Activated naive CD4-positive, alpha-beta T cell treated with anti-CD3 and anti-CD28 coated beads, Interleukin-2, amount 50 U/mL, for 16 hours (primary cell): Measurements from ENCODE around the gene EN2.

Experiments
- DNase-seq: peaks from one replicate; pipeline ENCODE4 v3.0.0-alpha.2; 2020

The EN2 gene

GRCh38 chr7:155465761-155466141 lies 7.8 kb downstream of the EN2 start:
- DNase-seq = no peak

- no peak for DNase-seq
Measured at GRCh38 chr7:155466142-155466813, 8.3 kb downstream of the EN2 start.

GRCh38 chr7:155466814-155467733 lies 9.1 kb downstream of the EN2 start:
- no peak for DNase-seq

- DNase-seq = no peak
Measured at GRCh38 chr7:155467846-155468784, 10.2 kb downstream of the EN2 start.

GRCh38 chr7:155468785-155469148 lies 10.8 kb downstream of the EN2 start:
- DNase-seq = no peak

- no peak for DNase-seq
Measured at GRCh38 chr7:155469311-155470185, 11.6 kb downstream of the EN2 start.

- DNase-seq = no peak
Measured at GRCh38 chr7:155470186-155470487, 12.2 kb downstream of the EN2 start.

- no peak for DNase-seq
Measured at GRCh38 chr7:155470686-155471638, 13.0 kb downstream of the EN2 start.

GRCh38 chr7:155471718-155472117 lies 13.8 kb downstream of the EN2 start:
- no peak for DNase-seq

GRCh38 chr7:155477476-155477875 lies 19.5 kb downstream of the EN2 start:
- no peak for DNase-seq

GRCh38 chr7:155481764-155482163 lies 23.8 kb downstream of the EN2 start:
- no peak for DNase-seq

- no peak for DNase-seq
Measured at GRCh38 chr7:155482511-155483183, 24.7 kb downstream of the EN2 start.

- no peak for DNase-seq
Measured at GRCh38 chr7:155483245-155483644, 25.3 kb downstream of the EN2 start.

GRCh38 chr7:155483868-155484325 lies 26.0 kb downstream of the EN2 start:
- DNase-seq = no peak

GRCh38 chr7:155484483-155485399 lies 26.8 kb downstream of the EN2 start:
- DNase-seq = no peak

- no peak for DNase-seq
Measured at GRCh38 chr7:155486783-155487508, 29.0 kb downstream of the EN2 start.

- DNase-seq = no peak
Measured at GRCh38 chr7:155487509-155488482, 29.9 kb downstream of the EN2 start.
